Right hindlimb (tissue), 1 donor: ENCODE data around the gene TPD52L1.

Experiments
- DNase-seq: peaks from one replicate; pipeline ENCODE4 v3.0.0-alpha.2; 2018

TPD52L1 gene

GRCh38 chr6:125312478-125312877, 158.9 kb downstream of the TPD52L1 start:
- no peak for DNase-seq

GRCh38 chr6:125312950-125313349, 159.4 kb downstream of the TPD52L1 start:
- DNase-seq: no peak
